Stimulated activated CD4-positive, alpha-beta T cell treated with anti-CD3 and anti-CD28 coated beads, Interleukin-4, amount 100 ng/mL, for 4 hours (primary cell): ENCODE data around the gene DPYD.

Source experiments
- DNase-seq, 2 experiments: peaks; one replicate each; pipeline ENCODE4 v3.0.0-alpha.2; 2020

Gene DPYD

GRCh38 chr1:97508653-97509218, 412.1 kb downstream of the DPYD start:
- DNase-seq: no peak

- DNase-seq: no peak
These were observed 413.0 kb downstream of the DPYD start for GRCh38 chr1:97507863-97508262.

GRCh38 chr1:97506368-97506767, 414.5 kb downstream of the DPYD start:
- no peak for DNase-seq

GRCh38 chr1:97505816-97506215, 415.0 kb downstream of the DPYD start:
- no peak for DNase-seq

GRCh38 chr1:97505289-97505688, 415.5 kb downstream of the DPYD start:
- DNase-seq: no peak

- no peak for DNase-seq
These were observed 418.5 kb downstream of the DPYD start for GRCh38 chr1:97502360-97502759.

- DNase-seq: no peak
These were observed 419.2 kb downstream of the DPYD start for GRCh38 chr1:97501628-97502027.

GRCh38 chr1:97500760-97501159, 420.1 kb downstream of the DPYD start:
- DNase-seq: no peak

GRCh38 chr1:97499667-97500066, 421.2 kb downstream of the DPYD start:
- no peak for DNase-seq

GRCh38 chr1:97489834-97490233, 431.0 kb downstream of the DPYD start:
- DNase-seq: no peak

- DNase-seq: no peak
These were observed 432.3 kb downstream of the DPYD start for GRCh38 chr1:97488530-97488929.

- no peak for DNase-seq
These were observed 438.8 kb downstream of the DPYD start for GRCh38 chr1:97482022-97482421.

GRCh38 chr1:97467445-97467844, 453.4 kb downstream of the DPYD start:
- DNase-seq: no peak

GRCh38 chr1:97464305-97464704, 456.5 kb downstream of the DPYD start:
- no peak for DNase-seq

GRCh38 chr1:97461782-97462181, 459.1 kb downstream of the DPYD start:
- DNase-seq: no peak

- no peak for DNase-seq
These were observed 463.3 kb downstream of the DPYD start for GRCh38 chr1:97457446-97458089.

GRCh38 chr1:97451944-97452343, 468.9 kb downstream of the DPYD start:
- no peak for DNase-seq

GRCh38 chr1:97451046-97451826, 469.6 kb downstream of the DPYD start:
- DNase-seq: no peak

- no peak for DNase-seq
These were observed 478.9 kb downstream of the DPYD start for GRCh38 chr1:97441966-97442365.

- no peak for DNase-seq
These were observed 487.0 kb downstream of the DPYD start for GRCh38 chr1:97433824-97434177.

GRCh38 chr1:97433094-97433823, 487.6 kb downstream of the DPYD start:
- DNase-seq: no peak

GRCh38 chr1:97427371-97427770, 493.5 kb downstream of the DPYD start:
- no peak for DNase-seq

- no peak for DNase-seq
These were observed 496.6 kb downstream of the DPYD start for GRCh38 chr1:97424209-97424608.

GRCh38 chr1:97423403-97423802, 497.4 kb downstream of the DPYD start:
- no peak for DNase-seq
